ENCODE results near the gene NUMBL.

Gene NUMBL

GRCh38 chr19:40704491-40705361 is 14.3 kb upstream of the NUMBL start:
- TF ChIP-seq SPI1 (IDR thresholded peaks at IDR 0.05; ENCODE audit: borderline replicate concordance, low read depth) (no peak), POLR2AphosphoS5 (IDR thresholded peaks at IDR 0.05; ENCODE audit: low read depth) (no peak), CTCF (IDR thresholded peaks at IDR 0.05; ENCODE audit: insufficient read depth, low read length) (no peak), GABPA (IDR thresholded peaks at IDR 0.05; ENCODE audit: low read depth) (no peak), REST (IDR thresholded peaks at IDR 0.05; ENCODE audit: insufficient replicate concordance, low read depth) (no peak)
- H3K27me3 ChIP-seq (ENCODE audit: insufficient read depth, poor library complexity, severe bottlenecking), result no peaks in the 10 kb centered on the region
- no peak for DNase-seq (ENCODE audit: low read depth in 1 of 2, low spot score in 1 of 2)
- H3K4me3 ChIP-seq (replicated peaks; ENCODE audit: insufficient read depth, low read length), result no peak overlapping the region
- H3K27ac ChIP-seq (replicated peaks), result no peak overlapping the region

- no peaks in the 10 kb centered on the region for H3K27me3 ChIP-seq (ENCODE audit: insufficient read depth, poor library complexity, severe bottlenecking)
- H3K27ac ChIP-seq (replicated peaks), result no peak overlapping the region
- TF ChIP-seq SPI1 (IDR thresholded peaks at IDR 0.05; ENCODE audit: borderline replicate concordance, low read depth), result no peak
- TF ChIP-seq POLR2AphosphoS5 (IDR thresholded peaks at IDR 0.05; ENCODE audit: low read depth), result no peak
- TF ChIP-seq GABPA (IDR thresholded peaks at IDR 0.05; ENCODE audit: low read depth), result no peak
- no peak for TF ChIP-seq REST (IDR thresholded peaks at IDR 0.05; ENCODE audit: insufficient replicate concordance, low read depth)
- TF ChIP-seq CTCF (IDR thresholded peaks at IDR 0.05; ENCODE audit: insufficient read depth, low read length), result no peak
- DNase-seq (ENCODE audit: low read depth in 1 of 2, low spot score in 1 of 2), result no peak
- H3K4me3 ChIP-seq (replicated peaks; ENCODE audit: insufficient read depth, low read length), result no peak overlapping the region
Measured at GRCh38 chr19:40703029-40703755, 12.7 kb upstream of the NUMBL start.

- Histone ChIP-seq H3K27ac (replicated peaks) (no peak overlapping the region), H3K4me3 (replicated peaks; ENCODE audit: insufficient read depth, low read length) (no peak overlapping the region), H3K27me3 (ENCODE audit: insufficient read depth, poor library complexity, severe bottlenecking) (no peaks in the 10 kb centered on the region)
- TF ChIP-seq POLR2AphosphoS5 (IDR thresholded peaks at IDR 0.05; ENCODE audit: low read depth), result no peak
- TF ChIP-seq REST (IDR thresholded peaks at IDR 0.05; ENCODE audit: insufficient replicate concordance, low read depth), result no peak
- TF ChIP-seq CTCF (IDR thresholded peaks at IDR 0.05; ENCODE audit: insufficient read depth, low read length), result no peak
- no peak for TF ChIP-seq SPI1 (IDR thresholded peaks at IDR 0.05; ENCODE audit: borderline replicate concordance, low read depth)
- TF ChIP-seq GABPA (IDR thresholded peaks at IDR 0.05; ENCODE audit: low read depth), result no peak
- no peak for DNase-seq (ENCODE audit: low read depth in 1 of 2, low spot score in 1 of 2)
Measured at GRCh38 chr19:40702337-40703012, 12.0 kb upstream of the NUMBL start.
